Liver (tissue), 9 donors: ENCODE measurements around the gene TMEM38B. TPM values are rescaled to one million over a fixed set of nuclear protein-coding genes. Genes with fewer than 3 reads are reported as not detected.
"Not testable (repeated sequence)": the region's sequence is repeated elsewhere in the genome, so short reads cannot be mapped to it uniquely, and the experiment has no call there.

ENCODE experiments used
- DNase-seq: peaks from one replicate; pipeline ENCODE4 v3.0.0-alpha.2; 2017; ENCODE audit warnings: low spot score
- H3K27ac ChIP-seq, 2 donors: one replicate each; pipeline ENCODE4 v1.7.0; 2013; ENCODE audit warnings: inconsistent platforms in 2 of 2, low read length in 2 of 2, control low read depth in 1 of 2, low read depth in 1 of 2, mild to moderate bottlenecking in 1 of 2
- H3K27me3 ChIP-seq, 4 donors: one replicate each; pipeline versions ENCODE4 v1.6.1 to v1.7.0; 2013; ENCODE audit warnings: low read length in 3 of 4, inconsistent platforms in 1 of 4, mild to moderate bottlenecking in 1 of 4, moderate library complexity in 1 of 4; ENCODE audit not compliant: control insufficient read depth in 4 of 4, insufficient read depth in 4 of 4
- H3K36me3 ChIP-seq, 4 donors: one replicate each; pipeline versions ENCODE4 v1.6.1 to v1.7.0; 2013; ENCODE audit warnings: low read length in 3 of 4, mild to moderate bottlenecking in 3 of 4, low read depth in 1 of 4, moderate library complexity in 1 of 4; ENCODE audit not compliant: control insufficient read depth in 4 of 4, insufficient read depth in 3 of 4
- H3K4me1 ChIP-seq, 4 donors: one replicate each; pipeline versions ENCODE4 v1.6.1 to v1.7.0; 2013; ENCODE audit warnings: low read length in 3 of 4, mild to moderate bottlenecking in 3 of 4, moderate library complexity in 1 of 4; ENCODE audit not compliant: control insufficient read depth in 4 of 4, insufficient read depth in 4 of 4
- H3K4me3 ChIP-seq, 3 donors: one replicate each; pipeline versions ENCODE4 v1.6.1 to v1.7.0; 2013; ENCODE audit warnings: low read length in 3 of 3, control low read depth in 1 of 3, low read depth in 1 of 3, mild to moderate bottlenecking in 1 of 3
- H3K9ac ChIP-seq, 2 donors: one replicate each; pipeline ENCODE4 v1.7.0; 2013; ENCODE audit warnings: low read length in 2 of 2, mild to moderate bottlenecking in 2 of 2, moderate library complexity in 2 of 2, control low read depth in 1 of 2, low read depth in 1 of 2
- H3K9me3 ChIP-seq, 4 donors: one replicate each; pipeline versions ENCODE4 v1.6.1 to v1.7.0; 2013; ENCODE audit warnings: low read length in 3 of 4; ENCODE audit not compliant: control insufficient read depth in 4 of 4
- CTCF ChIP-seq: fragments of 150-350 bp; IDR thresholded peaks from 2 replicates; pipeline ENCODE4 v1.5.1; 2017; ENCODE audit warnings: improper control_type of control experiment, low read depth, low read length; ENCODE audit not compliant: missing input control
- EGR1 ChIP-seq, 2 donors: IDR thresholded peaks; 2 replicates each; pipeline ENCODE4 v1.6.1; 2016 to 2018; ENCODE audit warnings: antibody characterized with exemption in 2 of 2, low read depth in 2 of 2
- GABPA ChIP-seq, 2 donors: IDR thresholded peaks in 1 of 2; conservative IDR thresholded peaks in 1 of 2; 2 replicates each; pipeline ENCODE4 v1.6.1; 2016; ENCODE audit warnings: antibody characterized with exemption in 2 of 2, mild to moderate bottlenecking in 1 of 2, moderate library complexity in 1 of 2
- HNF4A ChIP-seq, 2 donors: conservative IDR thresholded peaks; 2 replicates each; pipeline ENCODE4 v1.6.1; 2016; ENCODE audit warnings: antibody characterized with exemption in 2 of 2, mild to moderate bottlenecking in 2 of 2
- HNF4G ChIP-seq: IDR thresholded peaks from 2 replicates; pipeline ENCODE4 v1.6.1; 2016; ENCODE audit warnings: antibody characterized with exemption
- JUND ChIP-seq, 2 donors: IDR thresholded peaks; 2 replicates each; pipeline ENCODE4 v1.6.1; 2016; ENCODE audit warnings: antibody characterized with exemption in 2 of 2
- RAD21 ChIP-seq, 2 donors: IDR thresholded peaks; 2 replicates each; pipeline ENCODE4 v1.6.1; 2016; ENCODE audit warnings: antibody characterized with exemption in 2 of 2, mild to moderate bottlenecking in 2 of 2
- RXRA ChIP-seq, 2 donors: IDR thresholded peaks; 2 replicates each; pipeline ENCODE4 v1.6.1; 2017 to 2018; ENCODE audit warnings: antibody characterized with exemption in 2 of 2, mild to moderate bottlenecking in 1 of 2
- SP1 ChIP-seq: IDR thresholded peaks from 2 replicates; pipeline ENCODE4 v1.6.1; 2018; ENCODE audit warnings: antibody characterized with exemption, mild to moderate bottlenecking
- YY1 ChIP-seq: IDR thresholded peaks from 2 replicates; pipeline ENCODE4 v1.6.1; 2016; ENCODE audit warnings: antibody characterized with exemption, mild to moderate bottlenecking
- WGBS: extraction: QIAGEN DNeasy Blood & Tissue Kit; methylation state at CpG from one replicate; pipeline ENCODE4 v1.1.7; 2013; 5-methylcytosine and 5-hydroxymethylcytosine counted together
- polyA plus RNA-seq, 2 donors: library from polyadenylated mRNA; stranded (reverse) in 1 of 2; unstranded in 1 of 2; fragments of 200-250 nt in 1 of 2; fragments of >200 nt in 1 of 2; fragmentation: Nextera tagmentation in 1 of 2; extraction: Ambion mirVana in 1 of 2; gene quantifications; one replicate each; pipeline versions ENCODE4 v1.2.1 to v1.2.3, GENCODE V29; 2013 to 2015
- total RNA-seq, 2 donors: library from RNA; depleted of rRNA; stranded (reverse); fragments of >200 nt; gene quantifications; one replicate each; pipeline ENCODE4 v1.2.3, GENCODE V29; 2014
- TF ChIP-seq, protein P1 (sequence below): IDR thresholded peaks from 2 replicates; pipeline ENCODE4 v1.6.1; 2016; ENCODE audit warnings: antibody characterized with exemption, mild to moderate bottlenecking
- donor health status: healthy.
- donor health status: healthy.
- donor health status: healthy.
- donor health status: healthy.
- donor health status: healthy.

TMEM38B gene
- total and polyA plus RNA-seq, 4 donors: 7.4 to 21.6 (median 9.2) TPM

- TF ChIP-seq, protein P1, sequence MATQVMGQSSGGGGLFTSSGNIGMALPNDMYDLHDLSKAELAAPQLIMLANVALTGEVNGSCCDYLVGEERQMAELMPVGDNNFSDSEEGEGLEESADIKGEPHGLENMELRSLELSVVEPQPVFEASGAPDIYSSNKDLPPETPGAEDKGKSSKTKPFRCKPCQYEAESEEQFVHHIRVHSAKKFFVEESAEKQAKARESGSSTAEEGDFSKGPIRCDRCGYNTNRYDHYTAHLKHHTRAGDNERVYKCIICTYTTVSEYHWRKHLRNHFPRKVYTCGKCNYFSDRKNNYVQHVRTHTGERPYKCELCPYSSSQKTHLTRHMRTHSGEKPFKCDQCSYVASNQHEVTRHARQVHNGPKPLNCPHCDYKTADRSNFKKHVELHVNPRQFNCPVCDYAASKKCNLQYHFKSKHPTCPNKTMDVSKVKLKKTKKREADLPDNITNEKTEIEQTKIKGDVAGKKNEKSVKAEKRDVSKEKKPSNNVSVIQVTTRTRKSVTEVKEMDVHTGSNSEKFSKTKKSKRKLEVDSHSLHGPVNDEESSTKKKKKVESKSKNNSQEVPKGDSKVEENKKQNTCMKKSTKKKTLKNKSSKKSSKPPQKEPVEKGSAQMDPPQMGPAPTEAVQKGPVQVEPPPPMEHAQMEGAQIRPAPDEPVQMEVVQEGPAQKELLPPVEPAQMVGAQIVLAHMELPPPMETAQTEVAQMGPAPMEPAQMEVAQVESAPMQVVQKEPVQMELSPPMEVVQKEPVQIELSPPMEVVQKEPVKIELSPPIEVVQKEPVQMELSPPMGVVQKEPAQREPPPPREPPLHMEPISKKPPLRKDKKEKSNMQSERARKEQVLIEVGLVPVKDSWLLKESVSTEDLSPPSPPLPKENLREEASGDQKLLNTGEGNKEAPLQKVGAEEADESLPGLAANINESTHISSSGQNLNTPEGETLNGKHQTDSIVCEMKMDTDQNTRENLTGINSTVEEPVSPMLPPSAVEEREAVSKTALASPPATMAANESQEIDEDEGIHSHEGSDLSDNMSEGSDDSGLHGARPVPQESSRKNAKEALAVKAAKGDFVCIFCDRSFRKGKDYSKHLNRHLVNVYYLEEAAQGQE: no peak
- TF ChIP-seq RXRA (IDR thresholded peaks at IDR 0.05) (no peak), RAD21 (IDR thresholded peaks at IDR 0.05) (no peak)
These were observed 19.6 kb downstream of the TMEM38B start (continued) for GRCh38 chr9:105714020-105714331.

- 91% methylated on average over 1 of the region's 1 CpG for WGBS
- H3K36me3 ChIP-seq: no peaks in the 10 kb centered on the region
- no peaks in the 10 kb centered on the region for H3K27me3 ChIP-seq
- H3K27ac ChIP-seq: no peak overlapping the region
- no peaks in the 10 kb centered on the region for H3K9me3 ChIP-seq
- H3K9ac ChIP-seq: no peak overlapping the region
- no peak overlapping the region for H3K4me3 ChIP-seq
- TF ChIP-seq HNF4A (conservative IDR thresholded peaks at IDR 0.05): no peak
- no peak for TF ChIP-seq CTCF
- no peak for TF ChIP-seq SP1
- no peak for TF ChIP-seq GABPA (IDR thresholded peaks at IDR 0.05 in 1 of 2, conservative IDR thresholded peaks at IDR 0.05 in 1 of 2)
- no peak for DNase-seq
- H3K4me1 ChIP-seq: no peaks in the 10 kb centered on the region
These were observed 21.8 kb downstream of the TMEM38B start for GRCh38 chr9:105716146-105716545.

GRCh38 chr9:105722099-105722498 lies 27.8 kb downstream of the TMEM38B start:
- WGBS: 89% methylated on average over 3 of the region's 3 CpGs
- no peak overlapping the region for H3K27ac ChIP-seq

DNA sequence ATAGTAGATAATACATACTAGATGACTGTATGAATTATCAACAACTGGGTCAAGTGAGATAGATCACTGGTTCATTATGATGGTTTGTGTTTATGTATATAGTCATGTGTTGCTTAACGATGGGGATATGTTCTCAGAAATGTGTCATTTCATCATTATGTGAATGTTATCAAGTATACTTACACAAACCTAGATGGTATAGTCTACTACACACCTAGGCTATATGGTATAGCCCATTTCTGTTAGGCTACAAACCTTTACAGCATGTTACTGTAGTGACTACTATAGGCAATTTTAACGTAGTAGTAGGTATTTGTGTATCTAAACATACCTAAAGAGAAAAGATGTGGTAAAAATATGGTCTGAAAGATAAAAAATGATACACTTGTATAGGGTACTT lies 31.0 kb downstream of the TMEM38B start:
- Histone ChIP-seq H3K4me1 (no peaks in the 10 kb centered on the region), H3K27ac (no peak overlapping the region), H3K9ac (no peak overlapping the region), H3K36me3 (no peaks in the 10 kb centered on the region), H3K27me3 (no peaks in the 10 kb centered on the region), H3K9me3 (no peaks in the 10 kb centered on the region), H3K4me3 (no peak overlapping the region)
- 96% methylated on average over 2 of the region's 2 CpGs for WGBS
- DNase-seq: no peak
- TF ChIP-seq HNF4G (no peak), HNF4A (conservative IDR thresholded peaks at IDR 0.05) (no peak), EGR1 (IDR thresholded peaks at IDR 0.05; ENCODE audit: low read depth in 2 of 2) (no peak)
- TF ChIP-seq, protein P1: no peak

More at GRCh38 chr9:105722099-105722498, 27.8 kb downstream of the TMEM38B start:
- Histone ChIP-seq H3K9me3 (no peaks in the 10 kb centered on the region), H3K9ac (no peak overlapping the region), H3K4me1 (no peaks in the 10 kb centered on the region), H3K4me3 (no peak overlapping the region), H3K36me3 (no peaks in the 10 kb centered on the region), H3K27me3 (no peaks in the 10 kb centered on the region)
- DNase-seq: no peak
- no peak for TF ChIP-seq GABPA (IDR thresholded peaks at IDR 0.05 in 1 of 2, conservative IDR thresholded peaks at IDR 0.05 in 1 of 2)
- TF ChIP-seq YY1: no peak
- TF ChIP-seq RXRA (IDR thresholded peaks at IDR 0.05): no peak
- TF ChIP-seq JUND (IDR thresholded peaks at IDR 0.05): no peak

DNA sequence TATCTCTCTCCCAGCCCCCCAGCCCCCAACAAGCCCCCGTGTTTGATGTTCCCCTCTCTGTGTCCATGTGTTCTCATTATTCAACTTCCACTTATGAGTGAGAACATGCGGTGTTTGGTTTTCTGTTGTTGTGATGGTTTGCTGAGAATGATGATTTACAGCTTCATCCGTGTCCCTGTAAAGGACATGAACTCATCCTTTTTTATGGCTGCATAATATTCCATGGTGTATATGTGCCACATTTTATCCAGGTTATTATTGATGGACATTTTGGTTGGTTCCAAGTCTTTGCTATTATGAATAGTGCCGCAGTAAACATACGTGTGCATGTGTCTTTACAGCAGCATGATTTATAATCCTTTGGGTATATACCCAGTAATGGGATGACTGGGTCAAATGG lies 33.9 kb downstream of the TMEM38B start:
- 98% methylated on average over 5 of the region's 5 CpGs for WGBS
- H3K27ac ChIP-seq, H3K9me3 ChIP-seq, H3K27me3 ChIP-seq, H3K9ac ChIP-seq, H3K4me3 ChIP-seq, H3K36me3 ChIP-seq, H3K4me1 ChIP-seq, DNase-seq: not testable (repeated sequence)
